Upper lobe of left lung (tissue), 4 donors: ENCODE measurements around the gene KIRREL3.

Source experiments
- POLR2A ChIP-seq, 4 donors: fragments of 450-650 bp; IDR thresholded peaks; one replicate each; pipeline ENCODE4 v1.5.1; 2016 to 2017; ENCODE audit warnings: antibody characterized with exemption in 4 of 4, mild to moderate bottlenecking in 2 of 4
- TF ChIP-seq, protein P1 (sequence below), 6 experiments: fragments of 450-650 bp in 4 of 6; fragments of 200-600 bp in 2 of 6; sonication (generic) in 2 of 6; IDR thresholded peaks; one replicate each; pipeline ENCODE4 v1.5.1; 2016 to 2019; ENCODE audit warnings: antibody characterized with exemption in 6 of 6

DNA sequence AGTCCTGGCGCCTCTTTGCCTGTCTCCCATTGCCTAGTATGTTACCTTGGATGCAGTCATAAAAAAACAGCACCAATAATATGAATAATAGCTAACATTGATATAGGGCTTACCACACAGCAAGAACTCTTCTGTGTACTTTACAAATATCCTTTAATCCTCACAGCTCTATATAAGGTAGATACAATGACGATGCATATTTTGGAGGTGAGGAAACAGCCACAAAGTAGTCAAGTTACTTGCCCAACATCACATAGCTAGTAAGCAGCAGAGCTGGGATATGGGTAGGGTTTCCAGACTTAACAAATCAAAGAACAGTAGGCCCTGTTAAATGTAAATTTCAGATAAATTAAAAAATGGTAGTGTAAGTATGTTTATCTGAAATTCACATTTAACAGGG lies 516.3 kb downstream of the KIRREL3 start:
- TF ChIP-seq, protein P1, sequence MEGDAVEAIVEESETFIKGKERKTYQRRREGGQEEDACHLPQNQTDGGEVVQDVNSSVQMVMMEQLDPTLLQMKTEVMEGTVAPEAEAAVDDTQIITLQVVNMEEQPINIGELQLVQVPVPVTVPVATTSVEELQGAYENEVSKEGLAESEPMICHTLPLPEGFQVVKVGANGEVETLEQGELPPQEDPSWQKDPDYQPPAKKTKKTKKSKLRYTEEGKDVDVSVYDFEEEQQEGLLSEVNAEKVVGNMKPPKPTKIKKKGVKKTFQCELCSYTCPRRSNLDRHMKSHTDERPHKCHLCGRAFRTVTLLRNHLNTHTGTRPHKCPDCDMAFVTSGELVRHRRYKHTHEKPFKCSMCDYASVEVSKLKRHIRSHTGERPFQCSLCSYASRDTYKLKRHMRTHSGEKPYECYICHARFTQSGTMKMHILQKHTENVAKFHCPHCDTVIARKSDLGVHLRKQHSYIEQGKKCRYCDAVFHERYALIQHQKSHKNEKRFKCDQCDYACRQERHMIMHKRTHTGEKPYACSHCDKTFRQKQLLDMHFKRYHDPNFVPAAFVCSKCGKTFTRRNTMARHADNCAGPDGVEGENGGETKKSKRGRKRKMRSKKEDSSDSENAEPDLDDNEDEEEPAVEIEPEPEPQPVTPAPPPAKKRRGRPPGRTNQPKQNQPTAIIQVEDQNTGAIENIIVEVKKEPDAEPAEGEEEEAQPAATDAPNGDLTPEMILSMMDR (IDR thresholded peaks at IDR 0.05), result no peak
- TF ChIP-seq POLR2A (IDR thresholded peaks at IDR 0.05), result no peak
